ENCODE data around the gene PPID.
"Not testable (repeated sequence)": the region's sequence is repeated elsewhere in the genome, so short reads cannot be mapped to it uniquely, and the experiment has no call there.

PPID gene

DNA sequence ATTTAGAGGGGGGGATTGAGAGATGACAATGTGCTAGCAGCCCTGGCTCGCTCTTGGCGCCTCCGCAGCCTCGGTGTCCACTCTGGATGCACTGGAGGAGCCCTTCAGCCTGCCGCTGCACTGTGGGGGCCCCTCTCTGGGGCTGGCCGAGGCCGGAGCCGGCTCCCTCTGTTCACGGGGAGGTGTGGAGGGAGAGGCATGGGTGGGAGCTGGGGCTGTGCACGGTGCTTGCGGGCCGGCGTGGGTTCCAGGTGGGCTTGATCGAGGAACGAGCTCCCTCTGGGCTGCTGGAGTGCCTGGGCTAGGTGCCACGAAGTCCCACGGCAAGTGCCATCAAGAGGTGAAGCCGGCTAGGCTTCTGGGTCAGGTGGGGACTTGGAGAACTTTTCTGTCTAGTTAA, 58.4 kb downstream of the PPID start:
- DNase-seq: no peak

GRCh38 chr4:158663707-158664625, 59.2 kb downstream of the PPID start:
- DNase-seq: not testable (repeated sequence)

- not testable (repeated sequence) for DNase-seq
These were observed 59.9 kb downstream of the PPID start for GRCh38 chr4:158663255-158663654.
